HL-60 (cell line): ENCODE measurements around the gene SCAI.
"Not testable (repeated sequence)": the region's sequence is repeated elsewhere in the genome, so short reads cannot be mapped to it uniquely, and the experiment has no call there.

Experiments
- GABPA ChIP-seq: IDR thresholded peaks from 2 replicates; pipeline ENCODE4 v1.6.1; 2012; ENCODE audit warnings: low read depth
- POLR2AphosphoS5 ChIP-seq: IDR thresholded peaks from 2 replicates; pipeline ENCODE4 v1.6.1; 2012; ENCODE audit warnings: low read depth
- REST ChIP-seq: IDR thresholded peaks from 2 replicates; pipeline ENCODE4 v1.6.1; 2012; ENCODE audit warnings: low read depth; ENCODE audit not compliant: insufficient replicate concordance
- TF ChIP-seq, protein P1 (sequence below): IDR thresholded peaks from one replicate; pipeline ENCODE4 v1.5.1; 2011; ENCODE audit warnings: low read length, control low read depth, inconsistent platforms; ENCODE audit not compliant: insufficient read depth

DNA sequence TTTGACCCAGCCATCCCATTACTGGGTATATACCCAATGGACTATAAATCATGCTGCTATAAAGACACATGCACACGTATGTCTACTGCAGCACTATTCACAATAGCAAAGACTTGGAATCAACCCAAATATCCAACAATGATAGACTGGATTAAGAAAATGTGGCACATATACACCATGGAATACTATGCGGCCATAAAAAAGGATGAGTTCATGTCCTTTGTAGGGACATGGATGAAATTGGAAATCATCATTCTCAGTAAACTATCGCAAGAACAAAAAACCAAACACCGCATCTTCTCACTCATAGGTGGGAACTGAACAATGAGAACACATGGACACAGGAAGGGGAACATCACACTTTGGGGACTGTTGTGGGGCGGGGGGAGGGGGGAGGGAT lies 127.7 kb downstream of the SCAI start:
- TF ChIP-seq, protein P1, sequence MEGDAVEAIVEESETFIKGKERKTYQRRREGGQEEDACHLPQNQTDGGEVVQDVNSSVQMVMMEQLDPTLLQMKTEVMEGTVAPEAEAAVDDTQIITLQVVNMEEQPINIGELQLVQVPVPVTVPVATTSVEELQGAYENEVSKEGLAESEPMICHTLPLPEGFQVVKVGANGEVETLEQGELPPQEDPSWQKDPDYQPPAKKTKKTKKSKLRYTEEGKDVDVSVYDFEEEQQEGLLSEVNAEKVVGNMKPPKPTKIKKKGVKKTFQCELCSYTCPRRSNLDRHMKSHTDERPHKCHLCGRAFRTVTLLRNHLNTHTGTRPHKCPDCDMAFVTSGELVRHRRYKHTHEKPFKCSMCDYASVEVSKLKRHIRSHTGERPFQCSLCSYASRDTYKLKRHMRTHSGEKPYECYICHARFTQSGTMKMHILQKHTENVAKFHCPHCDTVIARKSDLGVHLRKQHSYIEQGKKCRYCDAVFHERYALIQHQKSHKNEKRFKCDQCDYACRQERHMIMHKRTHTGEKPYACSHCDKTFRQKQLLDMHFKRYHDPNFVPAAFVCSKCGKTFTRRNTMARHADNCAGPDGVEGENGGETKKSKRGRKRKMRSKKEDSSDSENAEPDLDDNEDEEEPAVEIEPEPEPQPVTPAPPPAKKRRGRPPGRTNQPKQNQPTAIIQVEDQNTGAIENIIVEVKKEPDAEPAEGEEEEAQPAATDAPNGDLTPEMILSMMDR = not testable (repeated sequence)
- TF ChIP-seq GABPA, POLR2AphosphoS5, REST: not testable (repeated sequence)
